Spleen (tissue), 11 donors: ENCODE measurements around the gene MPP7. TPM values are rescaled to one million over a fixed set of nuclear protein-coding genes. Genes with fewer than 3 reads are reported as not detected.

Experiments
- DNase-seq: peaks from one replicate; pipeline ENCODE4 v3.0.0-alpha.2; 2020
- H3K27ac ChIP-seq, 8 donors: fragments of 200-600 bp; sonication (generic) in 7 of 8; 1 replicate in 4 of 8; 2 replicates in 4 of 8; pipeline versions ENCODE4 v1.5.0 to v1.8.0; 2016 to 2021; ENCODE audit warnings: inconsistent platforms in 4 of 8, mild to moderate bottlenecking in 4 of 8, moderate library complexity in 1 of 8
- H3K27me3 ChIP-seq, 7 donors: fragments of 200-600 bp; sonication (generic) in 6 of 7; replicated peaks in 1 of 7; 1 replicate in 4 of 7; 2 replicates in 3 of 7; pipeline versions ENCODE4 v1.5.0 to v1.8.0; 2016 to 2021; ENCODE audit warnings: inconsistent platforms in 3 of 7, mild to moderate bottlenecking in 1 of 7
- H3K36me3 ChIP-seq, 6 donors: fragments of 200-600 bp; sonication (generic) in 5 of 6; 1 replicate in 4 of 6; 2 replicates in 2 of 6; pipeline versions ENCODE4 v1.5.0 to v1.8.0; 2016 to 2021; ENCODE audit warnings: inconsistent platforms in 2 of 6
- H3K4me1 ChIP-seq, 6 donors: fragments of 200-600 bp; sonication (generic) in 5 of 6; 1 replicate in 3 of 6; 2 replicates in 3 of 6; pipeline versions ENCODE4 v1.5.0 to v1.8.0; 2016 to 2021; ENCODE audit warnings: inconsistent platforms in 3 of 6
- H3K4me3 ChIP-seq, 8 donors: fragments of 200-600 bp; sonication (generic) in 7 of 8; 1 replicate in 4 of 8; 2 replicates in 4 of 8; pipeline versions ENCODE4 v1.5.0 to v1.8.0; 2016 to 2021; ENCODE audit warnings: inconsistent platforms in 4 of 8, mild to moderate bottlenecking in 4 of 8, moderate library complexity in 2 of 8
- H3K9me3 ChIP-seq, 8 donors: fragments of 200-600 bp; sonication (generic) in 7 of 8; 1 replicate in 4 of 8; 2 replicates in 4 of 8; pipeline versions ENCODE4 v1.5.0 to v1.8.0; 2016 to 2021; ENCODE audit warnings: inconsistent platforms in 4 of 8
- CTCF ChIP-seq, 11 experiments: fragments of 200-600 bp in 7 of 11; fragments of 450-650 bp in 4 of 11; sonication (generic) in 4 of 11; IDR thresholded peaks in 8 of 11; conservative IDR thresholded peaks in 3 of 11; 1 replicate in 7 of 11; 2 replicates in 4 of 11; pipeline versions ENCODE4 v1.4.0 to v1.8.0; 2016 to 2021; ENCODE audit warnings: antibody characterized with exemption in 11 of 11, inconsistent platforms in 4 of 11, mild to moderate bottlenecking in 1 of 11
- POLR2A ChIP-seq, 3 donors: fragments of 450-650 bp; IDR thresholded peaks; one replicate each; pipeline ENCODE4 v1.5.1; 2017; ENCODE audit warnings: antibody characterized with exemption in 3 of 3, mild to moderate bottlenecking in 1 of 3
- POLR2AphosphoS5 ChIP-seq, 3 donors: sonication (generic); formaldehyde crosslinking; IDR thresholded peaks; one replicate each; pipeline ENCODE4 v1.5.1; 2017; ENCODE audit warnings: antibody characterized with exemption in 3 of 3
- WGBS, 5 donors: extraction: QIAGEN DNeasy Blood & Tissue Kit in 3 of 5; methylation state at CpG; one replicate each; pipeline versions ENCODE4 v1.1.5 to v1.1.7; 2013 to 2018; 5-methylcytosine and 5-hydroxymethylcytosine counted together
- intact Hi-C: fragments of 100-400 bp; cut with DNase I; formaldehyde crosslinking; loops from one replicate; pipeline ENCODE4 v1.15.0; 2023; ENCODE audit warnings: low total_unique reads
- polyA plus RNA-seq, 3 donors: library from polyadenylated mRNA; stranded (reverse); fragments of 200-250 nt; gene quantifications; one replicate each; pipeline ENCODE4 v1.2.1, GENCODE V29; 2013
- total RNA-seq, 7 donors: library from RNA; depleted of rRNA in 3 of 7; stranded (reverse); fragments of >200 nt in 3 of 7; fragmentation: NEBNext Ultra II Directional in 4 of 7; extraction: Animal tissue kit (Norgen Biotek cat#: 25700) in 4 of 7; gene quantifications; one replicate each; pipeline versions ENCODE4 v1.1.0 to v1.2.1, GENCODE V29; 2016 to 2021
- donor health status: healthy with polysubstance abuse.
- donor health status: DM: no; HTN: no; CAD: no; lungs with moderate emphysema.
- donor health status: DM: no; HTN: no; CAD: no.
- donor health status: Bipolar disorder and iron deficiency.
- donor health status: healthy.
- donor health status: DM: no; HTN: no; CAD: no.
- donor health status: DM: yes; HTN: yes; CAD: no.

Gene MPP7
- total and polyA plus RNA-seq, 10 donors, result 0.48 to 11.5 (median 6.8) TPM

- Histone ChIP-seq H3K4me3 (no peak overlapping the region), H3K36me3 (no peaks in the 10 kb centered on the region), H3K27me3 (no peaks in the 10 kb centered on the region), H3K4me1 (peaks cover 0 to 38% (median 0%) of the 10 kb centered on the region in 6 donors), H3K27ac (peak overlapping the region in 1 of 8 donors; percentile 19), H3K9me3 (no peaks in the 10 kb centered on the region)
- TF ChIP-seq CTCF (IDR thresholded peaks at IDR 0.05 in 8 of 11, conservative IDR thresholded peaks at IDR 0.05 in 3 of 11), result no peak
- TF ChIP-seq POLR2A (IDR thresholded peaks at IDR 0.05), result no peak
- TF ChIP-seq POLR2AphosphoS5 (IDR thresholded peaks at IDR 0.05), result no peak
- DNase-seq, result no peak
- 61 to 76% (median 70%) methylated on average over 5 of the region's 5 CpGs for WGBS, 5 donors
- intact Hi-C loops, result no loop called here
Observed at GRCh38 chr10:28294809-28295208, 8.1 kb downstream of the MPP7 start.

- WGBS, 5 donors, result 69 to 80% (median 78%) methylated on average over 8 of the region's 8 CpGs
- H3K27me3 ChIP-seq, result no peaks in the 10 kb centered on the region
- no peaks in the 10 kb centered on the region for H3K9me3 ChIP-seq
- H3K4me3 ChIP-seq, result no peak overlapping the region
- no peak for DNase-seq
- no peaks in the 10 kb centered on the region for H3K36me3 ChIP-seq
- no peak for TF ChIP-seq CTCF (IDR thresholded peaks at IDR 0.05 in 8 of 11, conservative IDR thresholded peaks at IDR 0.05 in 3 of 11)
- TF ChIP-seq POLR2AphosphoS5 (IDR thresholded peaks at IDR 0.05), result no peak
- no peak for TF ChIP-seq POLR2A (IDR thresholded peaks at IDR 0.05)
- intact Hi-C loops, result no loop called here
- peaks cover 0 to 40% (median 0%) of the 10 kb centered on the region in 6 donors for H3K4me1 ChIP-seq
- H3K27ac ChIP-seq, result no peak overlapping the region
Observed at GRCh38 chr10:28294169-28294532, 8.7 kb downstream of the MPP7 start.

GRCh38 chr10:28293236-28294168 is 9.4 kb downstream of the MPP7 start:
- Histone ChIP-seq H3K4me3 (no peak overlapping the region), H3K9me3 (no peaks in the 10 kb centered on the region), H3K36me3 (no peaks in the 10 kb centered on the region), H3K4me1 (peaks cover 0 to 37% (median 0%) of the 10 kb centered on the region in 6 donors), H3K27ac (no peak overlapping the region), H3K27me3 (no peaks in the 10 kb centered on the region)
- 85 to 96% (median 93%) methylated on average over 21 of the region's 21 CpGs for WGBS, 5 donors
- TF ChIP-seq POLR2AphosphoS5 (IDR thresholded peaks at IDR 0.05), result no peak
- no peak for TF ChIP-seq CTCF (IDR thresholded peaks at IDR 0.05 in 8 of 11, conservative IDR thresholded peaks at IDR 0.05 in 3 of 11)
- no peak for TF ChIP-seq POLR2A (IDR thresholded peaks at IDR 0.05)
- no peak for DNase-seq
- intact Hi-C loops, result no loop called here

- 76 to 87% (median 79%) methylated on average over 5 of the region's 5 CpGs for WGBS, 5 donors
- intact Hi-C loops, result no loop called here
Observed at GRCh38 chr10:28291881-28292297, 11.0 kb downstream of the MPP7 start.

More at GRCh38 chr10:28291881-28292297, 11.0 kb downstream of the MPP7 start:
- Histone ChIP-seq H3K4me3 (no peak overlapping the region), H3K9me3 (no peaks in the 10 kb centered on the region), H3K36me3 (no peaks in the 10 kb centered on the region), H3K4me1 (peaks cover 0 to 31% (median 0%) of the 10 kb centered on the region in 6 donors), H3K27ac (no peak overlapping the region), H3K27me3 (no peaks in the 10 kb centered on the region)
- TF ChIP-seq CTCF (IDR thresholded peaks at IDR 0.05 in 8 of 11, conservative IDR thresholded peaks at IDR 0.05 in 3 of 11) (no peak), POLR2A (IDR thresholded peaks at IDR 0.05) (no peak), POLR2AphosphoS5 (IDR thresholded peaks at IDR 0.05) (no peak)
- DNase-seq, result no peak
